ENCODE data around the gene TCERG1L. TPM values are rescaled to one million over a fixed set of nuclear protein-coding genes. Genes with fewer than 3 reads are reported as not detected.
"Not testable (repeated sequence)": the region's sequence is repeated elsewhere in the genome, so short reads cannot be mapped to it uniquely, and the experiment has no call there.

Gene TCERG1L
- polyA plus RNA-seq, 10 donors, result 0.09 to 2.1 (median 0.21) TPM

- DNase-seq, result no peak
Observed at GRCh38 chr10:131187274-131187673, 124.2 kb downstream of the TCERG1L start.

- DNase-seq, result no peak
Observed at GRCh38 chr10:131186547-131187253, 124.8 kb downstream of the TCERG1L start.

DNA sequence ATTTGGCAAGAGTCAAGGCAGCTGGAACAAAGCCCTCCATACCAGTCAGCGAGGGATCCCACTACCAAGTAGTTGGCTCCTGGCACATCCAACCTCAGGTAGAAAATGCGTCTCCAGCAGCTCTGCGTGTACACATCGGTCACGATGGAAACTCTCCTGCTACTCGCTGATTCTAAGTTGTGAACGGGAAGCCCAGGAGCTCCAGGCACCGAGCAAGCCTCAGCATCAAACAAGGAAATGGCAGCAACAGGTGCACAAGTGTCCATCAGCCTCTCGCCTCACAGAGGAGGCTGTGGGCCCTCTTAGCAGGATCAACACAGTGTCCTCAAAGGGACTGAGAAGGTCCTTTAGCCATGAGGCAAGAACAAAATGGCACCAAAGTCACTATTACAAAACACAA lies 127.0 kb downstream of the TCERG1L start:
- DNase-seq, result no peak

- no peak for DNase-seq
Observed at GRCh38 chr10:131183546-131184045, 127.9 kb downstream of the TCERG1L start.

DNA sequence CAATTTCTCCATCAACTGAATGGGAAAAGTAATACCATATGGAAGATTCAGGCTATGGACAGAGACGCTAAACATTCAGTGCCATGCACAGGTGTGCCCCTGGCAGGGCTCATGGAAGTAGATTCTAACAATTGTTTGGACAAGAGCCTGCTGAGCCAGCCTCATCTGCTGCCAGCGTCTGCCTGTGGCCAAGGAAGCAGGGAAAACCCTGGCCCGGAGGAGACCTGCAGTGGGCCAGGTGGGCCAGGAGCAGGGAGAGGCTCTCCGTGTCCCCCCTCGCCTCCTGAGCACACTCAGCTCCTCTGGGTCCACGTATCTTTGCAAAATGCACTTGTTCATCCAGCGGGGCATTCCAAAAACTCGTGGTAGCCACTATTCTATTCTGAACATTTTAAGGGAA lies 130.1 kb downstream of the TCERG1L start:
- DNase-seq, result no peak

DNA sequence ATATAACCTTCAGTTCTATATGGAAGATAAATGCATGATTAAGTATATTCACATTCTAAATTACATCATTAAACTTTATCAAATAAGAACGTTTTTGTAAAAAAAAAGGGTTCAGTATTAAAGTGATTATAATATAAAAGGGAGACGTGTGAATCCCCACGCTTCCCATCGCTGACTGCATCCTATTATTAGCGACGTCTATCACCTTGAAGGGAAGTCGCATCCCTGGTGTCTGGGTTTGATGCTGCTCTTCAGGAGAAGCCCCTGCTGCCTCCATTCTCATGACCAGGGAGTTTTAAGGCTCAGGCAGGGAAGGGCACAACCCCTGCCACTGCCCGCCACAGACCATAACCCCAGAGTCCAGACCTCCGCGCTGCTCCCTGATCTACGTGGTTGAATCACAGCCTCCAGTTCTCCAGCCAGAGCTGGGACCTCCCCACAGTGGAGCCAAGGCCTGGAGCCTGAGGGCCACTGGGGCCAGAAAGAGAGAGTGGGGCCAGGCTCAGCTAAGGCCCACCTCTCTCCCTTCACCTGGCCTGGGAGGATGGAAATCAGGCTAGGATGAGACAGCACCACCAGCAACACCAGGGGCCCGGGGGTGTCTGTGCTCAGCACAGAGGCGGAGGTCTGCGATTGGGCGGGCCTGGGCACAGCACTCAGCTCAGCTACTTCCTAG lies 130.6 kb downstream of the TCERG1L start:
- no peak for DNase-seq

DNA sequence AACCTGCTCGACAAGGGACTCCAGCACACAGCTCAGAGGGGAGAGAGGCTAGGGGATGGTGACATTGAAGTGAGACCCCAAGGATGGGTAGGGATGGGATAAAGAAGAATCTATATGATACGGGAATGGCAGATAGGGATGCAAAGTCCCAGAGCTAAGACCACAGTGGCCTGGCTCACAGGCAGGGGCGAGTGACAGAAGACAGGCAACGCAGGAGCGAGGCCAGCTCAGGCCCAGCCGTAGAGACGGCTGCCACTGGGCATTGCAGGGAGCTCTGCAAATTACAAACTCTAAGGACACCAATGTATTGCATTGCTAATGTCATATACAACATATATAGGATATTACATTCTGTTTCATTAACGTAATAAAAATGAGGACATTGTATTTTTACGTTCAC lies 131.4 kb downstream of the TCERG1L start:
- DNase-seq, result no peak

DNA sequence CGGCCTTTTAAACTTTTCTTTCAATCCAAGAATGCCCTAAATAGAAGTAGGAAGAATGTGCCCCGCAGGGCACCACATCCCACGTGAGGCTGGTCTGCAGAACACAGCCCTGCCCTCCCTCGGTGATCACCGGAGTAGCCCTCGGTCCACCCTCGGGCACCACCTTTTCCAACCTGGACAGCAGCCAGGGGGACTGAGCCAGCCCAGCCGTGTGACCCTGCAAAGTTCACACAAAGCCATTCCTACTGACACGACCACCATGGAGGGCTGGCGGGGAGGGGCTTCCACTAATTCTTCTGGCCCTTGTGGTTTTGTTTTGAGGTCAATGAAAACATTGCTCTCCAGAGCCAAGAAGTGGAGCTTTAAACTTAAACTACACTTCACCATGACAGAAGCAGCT lies 132.2 kb downstream of the TCERG1L start:
- no peak for DNase-seq

GRCh38 chr10:131178521-131179331 lies 132.8 kb downstream of the TCERG1L start:
- no peak for DNase-seq

DNA sequence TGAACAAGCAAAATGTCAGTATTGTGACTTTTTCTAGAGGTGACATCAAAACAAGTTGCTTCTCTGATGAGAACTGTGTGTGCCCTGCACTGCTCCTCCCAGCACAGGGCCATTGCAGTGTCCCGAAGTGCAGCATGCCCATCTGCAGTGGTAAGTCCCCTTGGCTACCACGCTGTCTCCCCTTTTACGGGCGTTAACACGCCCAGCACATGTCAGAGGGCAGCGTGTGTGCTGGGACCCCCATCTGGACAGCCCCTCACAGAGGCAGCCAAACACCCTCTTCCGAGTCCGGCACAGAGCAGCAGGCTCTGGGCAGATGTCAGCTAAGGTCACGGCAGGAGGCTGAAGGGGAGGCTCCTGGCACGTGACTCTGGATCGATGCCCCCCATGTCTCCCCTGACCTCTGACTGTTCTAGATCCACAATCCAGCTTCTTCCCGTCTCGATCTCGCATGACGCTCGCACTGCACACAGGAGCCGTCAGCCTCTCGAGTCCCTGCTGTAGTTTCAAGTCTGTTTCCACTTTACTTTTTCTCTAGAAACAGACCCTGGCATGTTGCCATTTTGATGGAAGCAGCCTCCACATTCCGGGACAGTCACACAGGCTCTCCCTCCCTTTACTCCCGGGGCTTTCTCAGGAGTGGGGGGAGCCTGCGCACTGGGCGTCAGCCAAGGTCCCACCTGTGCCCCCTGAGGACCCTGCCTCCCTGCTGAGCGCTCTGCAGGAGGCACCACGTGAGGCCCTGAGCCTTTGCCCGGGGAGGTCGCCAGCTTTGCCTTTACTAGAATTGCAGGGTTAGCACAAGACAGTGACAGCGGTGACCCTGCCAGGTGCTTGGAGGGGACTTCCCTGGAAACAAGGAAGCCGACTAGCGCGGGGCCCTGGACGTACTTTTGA lies 133.8 kb downstream of the TCERG1L start:
- DNase-seq, result peak; percentile 31 to 81 (median 59)

DNA sequence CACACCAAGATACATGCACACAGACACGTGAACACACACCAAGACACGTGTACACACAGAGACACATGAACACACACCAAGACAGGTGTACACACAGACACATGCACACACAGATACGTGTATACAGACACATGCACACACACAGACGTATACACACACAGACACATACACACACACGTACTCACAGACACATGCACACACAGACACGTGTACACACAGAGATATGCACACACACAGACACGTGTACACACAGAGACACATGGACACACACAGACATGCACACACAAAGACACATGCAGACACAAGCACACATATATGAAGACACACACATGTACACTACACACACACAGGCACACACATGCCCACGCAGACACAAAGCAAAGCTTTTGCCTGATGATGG lies 134.6 kb downstream of the TCERG1L start:
- no peak for DNase-seq

GRCh38 chr10:131176324-131176723 lies 135.2 kb downstream of the TCERG1L start:
- not testable (repeated sequence) for DNase-seq

- DNase-seq, result no peak
Observed at GRCh38 chr10:131175891-131176290, 135.6 kb downstream of the TCERG1L start.

- DNase-seq, result no peak
Observed at GRCh38 chr10:131174651-131175540, 136.6 kb downstream of the TCERG1L start.

- no peak for DNase-seq
Observed at GRCh38 chr10:131174211-131174565, 137.3 kb downstream of the TCERG1L start.

GRCh38 chr10:131173484-131174210 lies 137.9 kb downstream of the TCERG1L start:
- no peak for DNase-seq

DNA sequence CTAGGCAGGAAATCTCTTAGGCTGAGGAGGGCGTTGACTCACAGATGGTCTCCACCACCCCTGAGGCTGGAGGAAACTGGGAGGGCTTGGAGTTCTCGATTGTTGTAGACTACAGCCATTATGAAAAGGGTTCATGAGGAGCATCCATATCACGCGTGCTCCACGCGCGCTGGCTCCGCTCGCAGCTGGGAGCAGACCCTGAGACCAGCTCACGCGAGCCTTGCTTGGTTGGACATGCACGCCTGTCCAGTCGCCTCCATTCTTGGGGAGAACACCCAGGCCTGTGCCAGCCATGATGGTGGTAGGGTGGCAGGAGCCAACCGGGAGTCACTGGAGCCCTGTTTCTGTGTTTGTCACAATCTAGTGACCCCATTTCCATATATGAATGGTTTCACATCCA lies 139.1 kb downstream of the TCERG1L start:
- DNase-seq, result no peak

DNA sequence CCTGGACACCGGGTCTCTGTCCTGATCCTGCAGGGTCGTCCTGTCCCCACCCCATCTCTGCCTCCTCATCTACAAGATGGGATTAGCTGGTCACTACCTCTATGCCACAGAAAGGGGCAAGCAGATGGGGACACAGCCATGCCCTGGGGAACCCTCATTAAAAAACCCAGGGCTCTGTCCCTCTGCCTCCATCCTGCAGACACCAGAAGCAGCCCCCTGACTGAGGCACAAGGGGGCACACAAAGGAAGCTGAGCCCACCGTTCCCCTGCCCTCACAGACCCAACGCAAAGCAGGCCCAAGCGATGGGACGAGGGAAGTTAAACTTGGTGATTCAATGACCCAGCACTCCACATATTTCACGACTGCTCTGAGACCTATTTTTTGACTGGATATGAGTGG lies 142.4 kb downstream of the TCERG1L start:
- no peak for DNase-seq

GRCh38 chr10:131168238-131168875 lies 143.2 kb downstream of the TCERG1L start:
- DNase-seq, result no peak
